HEK293T (cell line): Measurements from ENCODE around the gene GEMIN4.
"Not testable (repeated sequence)": the region's sequence is repeated elsewhere in the genome, so short reads cannot be mapped to it uniquely, and the experiment has no call there.

Experiments
- ARNT ChIP-seq: fragments of 450-650 bp; IDR thresholded peaks from 2 replicates; pipeline ENCODE4 v1.6.1; 2017; ENCODE audit warnings: mild to moderate bottlenecking
- BHLHE40 ChIP-seq: fragments of 450-650 bp; IDR thresholded peaks from 2 replicates; pipeline ENCODE4 v1.6.1; 2016; ENCODE audit warnings: mild to moderate bottlenecking, moderate library complexity, borderline replicate concordance
- ELF4 ChIP-seq: fragments of 450-650 bp; IDR thresholded peaks from 2 replicates; pipeline ENCODE4 v1.6.1; 2017; ENCODE audit warnings: antibody characterized with exemption
- FOXA1 ChIP-seq: fragments of 450-650 bp; IDR thresholded peaks from 2 replicates; pipeline ENCODE4 v1.6.1; 2016; ENCODE audit warnings: mild to moderate bottlenecking
- FOXK2 ChIP-seq: fragments of 450-650 bp; IDR thresholded peaks from 2 replicates; pipeline ENCODE4 v1.6.1; 2016; ENCODE audit warnings: mild to moderate bottlenecking
- FOXM1 ChIP-seq: fragments of 450-650 bp; IDR thresholded peaks from 2 replicates; pipeline ENCODE4 v1.6.1; 2017; ENCODE audit warnings: mild to moderate bottlenecking, borderline replicate concordance
- HDGF ChIP-seq: fragments of 450-650 bp; IDR thresholded peaks from 2 replicates; pipeline ENCODE4 v1.6.1; 2017; ENCODE audit warnings: antibody characterized with exemption, borderline replicate concordance
- L3MBTL2 ChIP-seq: fragments of 450-650 bp; conservative IDR thresholded peaks from 2 replicates; pipeline ENCODE4 v1.6.1; 2016; ENCODE audit warnings: mild to moderate bottlenecking
- NFRKB ChIP-seq: fragments of 450-650 bp; IDR thresholded peaks from 2 replicates; pipeline ENCODE4 v1.6.1; 2016; ENCODE audit warnings: mild to moderate bottlenecking, moderate library complexity
- PKNOX1 ChIP-seq: fragments of 450-650 bp; IDR thresholded peaks from 2 replicates; pipeline ENCODE4 v1.6.1; 2016
- SP1 ChIP-seq: fragments of 450-650 bp; IDR thresholded peaks from 2 replicates; pipeline ENCODE4 v1.6.1; 2017
- SUZ12 ChIP-seq: fragments of 450-650 bp; IDR thresholded peaks from 2 replicates; pipeline ENCODE4 v1.6.1; 2016; ENCODE audit warnings: mild to moderate bottlenecking
- TARDBP ChIP-seq: fragments of 450-650 bp; IDR thresholded peaks from 2 replicates; pipeline ENCODE4 v1.6.1; 2016
- ZNF384 ChIP-seq: fragments of 450-650 bp; IDR thresholded peaks from 2 replicates; pipeline ENCODE4 v1.6.1; 2016

GRCh38 chr17:785901-786300 lies 33.8 kb upstream of the GEMIN4 start:
- not testable (repeated sequence) for TF ChIP-seq BHLHE40, SUZ12, FOXA1, PKNOX1, FOXK2, TARDBP, ARNT, L3MBTL2, SP1, FOXM1, ELF4, HDGF, ZNF384, NFRKB
